Endothelial cell of umbilical vein (primary cell): Measurements from ENCODE around the gene OGDH. TPM values are rescaled to one million over a fixed set of nuclear protein-coding genes. Genes with fewer than 3 reads are reported as not detected.
"Not testable (repeated sequence)": the region's sequence is repeated elsewhere in the genome, so short reads cannot be mapped to it uniquely, and the experiment has no call there.

Experiments used
- BruUV-seq: library from RNA; stranded (reverse); fragments of 400-500 nt; replicated peaks from 2 replicates; lab custom pipeline; 2021; lab: Mats Ljungman, UMichigan
- CTCF ChIA-PET: fragments of 300-600, 350-600 bp; sonication (Branson Sonifier 250); formaldehyde crosslinking; loops from one replicate; lab custom pipeline; 2021; ENCODE audit warnings: antibody characterized with exemption, inconsistent platforms; lab: Charles Lee
- POLR2A ChIA-PET: fragments of 300-600, 350-600 bp; sonication (Branson Sonifier 250); formaldehyde crosslinking; loops from one replicate; lab custom pipeline; 2021; ENCODE audit warnings: antibody characterized with exemption, inconsistent platforms; lab: Charles Lee
- DNase-seq: peaks from one replicate; pipeline ENCODE4 v3.0.0-alpha.2; 2011; ENCODE audit warnings: low read depth, low spot score
- FAIRE-seq: peaks from 2 replicates; lab custom pipeline; 2011; peaks lifted over from hg19 to GRCh38; lab: Jason Lieb, UNC
- H2AFZ ChIP-seq: 2 replicates; pipeline ENCODE4 v1.6.0; 2012; ENCODE audit warnings: low read depth, low read length, control low read depth, inconsistent platforms
- H3K27ac ChIP-seq: 2 replicates; pipeline ENCODE4 v1.5.1; 2011; ENCODE audit warnings: low read depth, mild to moderate bottlenecking, control low read depth, low read length, moderate library complexity; ENCODE audit not compliant: insufficient read depth
- H3K27me3 ChIP-seq, 2 experiments: 2 replicates each; pipeline versions ENCODE4 v1.6.0 to v1.6.1; 2011; ENCODE audit warnings: low read length in 2 of 2, mixed read lengths in 1 of 2; ENCODE audit not compliant: control insufficient read depth in 2 of 2, insufficient read depth in 2 of 2
- H3K36me3 ChIP-seq, 2 experiments: 2 replicates in 1 of 2; 3 replicates in 1 of 2; pipeline ENCODE4 v1.5.1; 2011; ENCODE audit warnings: low read length in 2 of 2, mild to moderate bottlenecking in 1 of 2, moderate library complexity in 1 of 2; ENCODE audit not compliant: control insufficient read depth in 2 of 2, insufficient read depth in 2 of 2; ENCODE audit errors: extremely low read depth in 1 of 2
- H3K4me1 ChIP-seq: 3 replicates; pipeline ENCODE4 v1.5.1; 2011; ENCODE audit warnings: mild to moderate bottlenecking, low read length; ENCODE audit not compliant: control insufficient read depth, insufficient read depth; ENCODE audit errors: extremely low read depth
- H3K4me2 ChIP-seq: 2 replicates; pipeline ENCODE4 v1.6.1; 2011; ENCODE audit warnings: low read length, control low read depth, mixed read lengths; ENCODE audit not compliant: insufficient read depth
- H3K4me3 ChIP-seq, 3 experiments: fragments of 200-600 bp in 1 of 3; sonication (generic), shearing (Covaris generic) in 1 of 3; replicated peaks in 1 of 3; 2 replicates each; pipeline ENCODE4 v1.5.1; 2011 to 2016; ENCODE audit warnings: control low read depth in 3 of 3, low read length in 3 of 3, mild to moderate bottlenecking in 2 of 3, inconsistent platforms in 1 of 3, low read depth in 1 of 3, moderate library complexity in 1 of 3; ENCODE audit not compliant: insufficient read depth in 1 of 3
- H3K79me2 ChIP-seq: 2 replicates; pipeline ENCODE4 v1.6.0; 2012; ENCODE audit warnings: low read length, inconsistent platforms; ENCODE audit not compliant: control insufficient read depth, insufficient read depth
- H3K9ac ChIP-seq: replicated peaks from 2 replicates; pipeline ENCODE3; 2011; ENCODE audit warnings: low read length, control low read depth; ENCODE audit not compliant: insufficient read depth; ENCODE audit errors: extremely low read depth
- H3K9me1 ChIP-seq: replicated peaks from 3 replicates; pipeline ENCODE4 v1.6.0; 2011; ENCODE audit warnings: mild to moderate bottlenecking, low read length; ENCODE audit not compliant: control insufficient read depth, insufficient read depth; ENCODE audit errors: extremely low read depth
- H3K9me3 ChIP-seq: replicated peaks from 2 replicates; pipeline ENCODE4 v1.5.1; 2012; ENCODE audit warnings: low read length, inconsistent platforms; ENCODE audit not compliant: control insufficient read depth, insufficient read depth
- H4K20me1 ChIP-seq: replicated peaks from 2 replicates; pipeline ENCODE3; 2011; ENCODE audit warnings: mild to moderate bottlenecking, low read length; ENCODE audit not compliant: control insufficient read depth, insufficient read depth; ENCODE audit errors: extremely low read depth
- CTCF ChIP-seq, 2 donors: IDR thresholded peaks; 1 replicate in 1 of 2; 2 replicates in 1 of 2; pipeline ENCODE4 v1.5.1; 2011; ENCODE audit warnings: low read length in 2 of 2, mild to moderate bottlenecking in 2 of 2, moderate library complexity in 2 of 2, control low read depth in 1 of 2, inconsistent platforms in 1 of 2, low read depth in 1 of 2; ENCODE audit not compliant: insufficient read depth in 1 of 2; ENCODE audit errors: extremely low read depth in 1 of 2
- EZH2 ChIP-seq: IDR thresholded peaks from 2 replicates; pipeline ENCODE4 v1.6.1; 2012; ENCODE audit warnings: borderline replicate concordance, low read depth, mild to moderate bottlenecking, moderate library complexity, low read length, inconsistent platforms; ENCODE audit not compliant: severe bottlenecking
- MAX ChIP-seq: IDR thresholded peaks from 2 replicates; pipeline ENCODE4 v1.6.1; 2011; ENCODE audit not compliant: insufficient read depth, insufficient read length
- dilution Hi-C: fragments of 300-500 bp; cut with MboI; formaldehyde crosslinking; loops from one replicate; pipeline ENCODE4 v1.15.0; 2019; ENCODE audit warnings: low sequenced_read_pairs; ENCODE audit not compliant: extremely low pct_ligation_motif_present
- intact Hi-C: fragments of 100-400 bp; cut with micrococcal nuclease; formaldehyde crosslinking; loops from one replicate; pipeline ENCODE4 v1.10.0; 2022
- polyA plus RNA-seq, 4 experiments: library from polyadenylated mRNA; depleted of rRNA in 3 of 4; stranded (reverse) in 3 of 4; unstranded in 1 of 4; fragments of >200 nt; gene quantifications; 2 replicates each; pipeline versions ENCODE4 v1.2.1 to v1.2.3, GENCODE V29; 2011 to 2012; ENCODE audit warnings: missing spikeins in 1 of 4
- total RNA-seq: library from RNA; stranded (reverse); gene quantifications from 2 replicates; pipeline ENCODE4 v1.2.3, GENCODE V29; 2021

Gene OGDH
- total and polyA plus RNA-seq, 2 donors (not counting 3 experiments of a cell fraction or from before 2014, with no cell fraction given), result 88.9 to 92.9 TPM

- H2AFZ ChIP-seq, result no peak overlapping the region
- TF ChIP-seq EZH2, result no peak
- no peak for TF ChIP-seq MAX
- TF ChIP-seq CTCF (IDR thresholded peaks at IDR 0.05; ENCODE audit: extremely low read depth in 1 of 2, insufficient read depth in 1 of 2, low read depth in 1 of 2, low read length in 2 of 2), result no peak
- intact Hi-C loops (no loop called here), dilution Hi-C loops (no loop called here)
- no peak for DNase-seq
- peaks cover 6 to 48% of the 10 kb centered on the region in 2 experiments for H3K36me3 ChIP-seq
- no peak overlapping the region for H3K27ac ChIP-seq
- no peaks in the 10 kb centered on the region for H3K9me3 ChIP-seq
- CTCF ChIA-PET, result no interaction called here
- H3K27me3 ChIP-seq, result no peaks in the 10 kb centered on the region
- no peak overlapping the region for H3K4me3 ChIP-seq
- no TSS peak for BruUV-seq
- FAIRE-seq, result no peak
- no peaks in the 10 kb centered on the region for H3K79me2 ChIP-seq
- no peaks in the 10 kb centered on the region for H4K20me1 ChIP-seq
- no peak overlapping the region for H3K9ac ChIP-seq
- H3K4me1 ChIP-seq, result no peaks in the 10 kb centered on the region
- H3K4me2 ChIP-seq, result no peak overlapping the region
- POLR2A ChIA-PET, result interaction anchor here (0.6 kb wide), 1 partner anchor 24 kb away, joined by 3 read pairs; no protein-coding TSS in a partner anchor
- no peaks in the 10 kb centered on the region for H3K9me1 ChIP-seq
These were observed 91.7 kb downstream of the OGDH start for GRCh38 chr7:44698046-44698580.

- H3K27ac ChIP-seq, H3K9me1 ChIP-seq, H3K9me3 ChIP-seq, DNase-seq, H3K4me1 ChIP-seq, FAIRE-seq, H2AFZ ChIP-seq, H3K4me3 ChIP-seq, H3K79me2 ChIP-seq, intact Hi-C loops, H3K9ac ChIP-seq, CTCF ChIA-PET, BruUV-seq, dilution Hi-C loops, H4K20me1 ChIP-seq, H3K27me3 ChIP-seq, H3K4me2 ChIP-seq: not testable (repeated sequence)
- POLR2A ChIA-PET, result interaction anchor here (0.5 to 0.7 kb wide), 2 partner anchors 11 to 102 kb away, joined by 7 read pairs; no protein-coding TSS in a partner anchor
- peaks cover 6 to 41% of the 10 kb centered on the region in 2 experiments for H3K36me3 ChIP-seq
These were observed 93.2 kb downstream of the OGDH start for GRCh38 chr7:44699598-44699997.
